NCI-H526 (cell line): ENCODE data around the gene DHTKD1.

ENCODE experiments used
- DNase-seq, 2 experiments: peaks; one replicate each; lab custom pipeline; 2025; lab: John Stamatoyannopoulos, UW

Gene DHTKD1, protein sequence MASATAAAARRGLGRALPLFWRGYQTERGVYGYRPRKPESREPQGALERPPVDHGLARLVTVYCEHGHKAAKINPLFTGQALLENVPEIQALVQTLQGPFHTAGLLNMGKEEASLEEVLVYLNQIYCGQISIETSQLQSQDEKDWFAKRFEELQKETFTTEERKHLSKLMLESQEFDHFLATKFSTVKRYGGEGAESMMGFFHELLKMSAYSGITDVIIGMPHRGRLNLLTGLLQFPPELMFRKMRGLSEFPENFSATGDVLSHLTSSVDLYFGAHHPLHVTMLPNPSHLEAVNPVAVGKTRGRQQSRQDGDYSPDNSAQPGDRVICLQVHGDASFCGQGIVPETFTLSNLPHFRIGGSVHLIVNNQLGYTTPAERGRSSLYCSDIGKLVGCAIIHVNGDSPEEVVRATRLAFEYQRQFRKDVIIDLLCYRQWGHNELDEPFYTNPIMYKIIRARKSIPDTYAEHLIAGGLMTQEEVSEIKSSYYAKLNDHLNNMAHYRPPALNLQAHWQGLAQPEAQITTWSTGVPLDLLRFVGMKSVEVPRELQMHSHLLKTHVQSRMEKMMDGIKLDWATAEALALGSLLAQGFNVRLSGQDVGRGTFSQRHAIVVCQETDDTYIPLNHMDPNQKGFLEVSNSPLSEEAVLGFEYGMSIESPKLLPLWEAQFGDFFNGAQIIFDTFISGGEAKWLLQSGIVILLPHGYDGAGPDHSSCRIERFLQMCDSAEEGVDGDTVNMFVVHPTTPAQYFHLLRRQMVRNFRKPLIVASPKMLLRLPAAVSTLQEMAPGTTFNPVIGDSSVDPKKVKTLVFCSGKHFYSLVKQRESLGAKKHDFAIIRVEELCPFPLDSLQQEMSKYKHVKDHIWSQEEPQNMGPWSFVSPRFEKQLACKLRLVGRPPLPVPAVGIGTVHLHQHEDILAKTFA

DNA sequence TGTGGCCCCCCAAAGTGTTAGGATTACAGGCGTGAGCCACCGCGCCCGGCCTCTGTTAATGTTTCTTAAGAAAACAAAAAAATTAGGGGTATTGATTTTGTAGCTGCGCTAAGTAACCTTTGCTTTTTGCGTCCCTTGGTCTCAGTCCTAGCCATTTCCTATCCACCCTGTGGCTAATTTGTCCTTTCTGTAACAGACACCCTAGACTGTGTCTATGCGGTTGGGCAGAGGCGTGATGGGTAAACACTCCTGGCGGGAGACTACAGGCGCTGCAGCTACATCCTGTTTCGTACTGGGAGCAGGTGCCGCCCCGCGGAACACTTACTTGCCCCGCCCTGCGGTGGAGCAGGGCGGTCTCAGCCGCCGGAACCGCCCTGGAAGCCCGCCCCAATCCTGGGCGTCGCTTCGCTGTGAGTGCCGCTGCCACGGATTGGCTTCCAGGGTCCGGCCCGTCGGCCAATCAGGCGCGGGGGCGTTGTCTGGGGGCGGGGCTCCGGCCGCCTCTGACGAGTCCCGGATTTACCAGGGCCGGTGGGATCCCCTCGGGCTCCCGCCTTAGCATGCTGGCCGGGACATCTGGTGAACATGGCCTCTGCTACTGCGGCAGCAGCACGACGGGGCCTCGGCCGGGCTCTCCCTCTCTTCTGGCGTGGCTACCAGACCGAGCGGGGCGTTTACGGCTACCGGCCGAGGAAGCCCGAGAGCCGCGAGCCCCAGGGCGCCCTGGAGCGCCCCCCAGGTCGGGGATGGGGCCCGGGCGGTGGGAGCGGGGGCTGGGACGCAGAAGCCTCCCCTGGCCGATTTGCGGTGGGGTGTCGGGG, at the start of gene DHTKD1:
Gene DHTKD1, plus strand, starts transcription at position 506 of the 821 bp plus-strand sequence. Its CDS starts 80 bp downstream, at position 586.
- peak; percentile 87 to 97 for DNase-seq

DNA sequence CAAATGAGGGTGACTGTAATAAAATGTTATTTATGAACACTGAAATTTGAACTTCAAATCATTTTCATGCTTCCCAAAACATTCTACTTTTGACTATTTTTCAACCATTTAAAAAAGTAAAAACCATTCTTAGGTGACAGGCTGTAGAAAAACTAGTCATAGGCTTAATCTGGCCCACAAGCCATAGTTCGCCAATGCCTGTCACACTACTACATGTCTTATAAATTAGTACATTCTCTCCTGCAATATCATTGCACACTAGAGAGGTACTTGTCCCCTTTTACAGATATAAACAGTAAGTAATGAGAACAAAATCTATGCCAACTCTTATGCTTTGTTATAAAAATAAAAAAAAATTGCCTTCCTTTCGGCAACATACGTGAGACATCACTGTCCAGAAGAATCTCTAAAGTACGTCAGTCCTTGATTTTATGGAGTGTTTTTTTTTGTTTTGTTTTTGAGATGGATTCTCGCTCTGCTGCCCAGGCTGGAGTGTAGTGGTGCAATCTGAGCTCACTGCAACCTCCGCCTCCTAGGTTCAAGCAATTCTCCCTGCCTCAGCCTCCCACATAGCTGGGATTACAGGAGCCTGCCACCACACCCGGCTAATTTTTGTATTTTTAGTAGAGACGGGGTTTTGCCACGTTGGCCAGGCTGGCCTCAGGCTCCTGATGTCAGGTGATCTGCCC, 49.3 kb upstream of the DHTKD1 start:
- DNase-seq: no peak

DNA sequence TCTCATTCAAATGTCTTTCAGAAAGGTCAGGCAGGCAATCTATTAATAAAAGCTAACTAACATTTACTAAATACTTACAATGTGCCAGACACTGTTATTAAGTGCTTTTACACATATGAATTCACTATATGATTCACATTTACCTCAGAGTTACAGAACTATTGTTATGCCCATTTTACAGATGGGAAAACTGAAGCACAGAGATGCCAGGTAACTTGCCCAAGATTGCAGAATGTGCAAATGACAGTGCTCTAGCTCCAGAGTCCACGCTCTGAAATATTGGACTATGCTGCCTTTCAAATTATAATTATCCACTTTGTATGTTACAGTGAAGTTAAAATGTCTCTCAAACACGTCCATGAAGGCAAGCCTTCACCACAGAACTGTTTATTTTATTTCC, 48.2 kb upstream of the DHTKD1 start:
- no peak for DNase-seq

DNA sequence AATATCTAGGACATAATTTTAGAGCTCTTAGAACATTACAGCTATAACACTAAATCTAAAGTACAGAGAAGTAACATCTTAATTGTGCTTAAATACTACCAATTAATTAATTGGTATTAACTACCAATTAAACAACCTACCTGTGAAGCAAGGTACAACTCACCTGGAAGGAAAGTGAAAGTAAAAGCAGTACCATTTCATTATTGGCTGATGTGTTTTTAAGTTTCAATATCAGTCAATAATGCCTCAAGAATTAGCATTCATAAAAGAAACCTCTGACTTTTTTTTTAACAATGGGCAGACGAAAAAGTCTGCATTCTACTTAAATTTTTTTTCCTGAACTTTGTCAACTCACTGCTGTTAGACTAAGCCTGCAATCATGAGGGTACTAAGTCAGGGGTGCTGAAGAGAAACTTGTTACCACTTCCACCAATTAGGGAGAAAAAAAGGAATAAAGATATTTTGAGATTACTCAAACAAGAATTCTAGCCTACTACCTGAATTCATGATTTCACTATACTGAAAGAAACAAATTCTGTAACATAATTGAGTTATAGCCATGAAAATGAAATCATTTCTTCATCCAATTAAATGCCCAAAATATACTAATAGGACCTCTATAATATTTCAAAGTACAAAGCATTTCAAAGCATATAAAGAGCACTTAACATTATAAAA, 46.0 kb upstream of the DHTKD1 start:
- DNase-seq: no peak

DNA sequence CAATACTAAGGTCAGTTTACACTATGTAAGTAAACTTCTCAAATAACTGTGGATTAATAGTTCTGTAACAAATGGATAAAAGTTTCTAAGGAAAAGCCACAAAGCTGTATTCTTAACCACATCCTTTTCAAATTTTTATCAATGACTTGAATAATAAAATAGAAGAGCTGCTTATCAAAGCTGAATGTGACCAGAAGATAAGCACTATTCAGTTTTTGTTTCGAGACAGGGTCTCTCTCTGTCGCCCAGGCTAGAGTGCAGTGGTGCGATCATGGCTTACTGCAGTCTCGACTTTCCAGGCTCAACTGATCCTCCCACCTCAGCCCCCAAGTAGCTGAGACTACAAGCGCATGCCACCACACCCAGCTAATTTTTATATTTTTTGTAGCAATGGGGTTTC, 43.2 kb upstream of the DHTKD1 start:
- DNase-seq: no peak

DNA sequence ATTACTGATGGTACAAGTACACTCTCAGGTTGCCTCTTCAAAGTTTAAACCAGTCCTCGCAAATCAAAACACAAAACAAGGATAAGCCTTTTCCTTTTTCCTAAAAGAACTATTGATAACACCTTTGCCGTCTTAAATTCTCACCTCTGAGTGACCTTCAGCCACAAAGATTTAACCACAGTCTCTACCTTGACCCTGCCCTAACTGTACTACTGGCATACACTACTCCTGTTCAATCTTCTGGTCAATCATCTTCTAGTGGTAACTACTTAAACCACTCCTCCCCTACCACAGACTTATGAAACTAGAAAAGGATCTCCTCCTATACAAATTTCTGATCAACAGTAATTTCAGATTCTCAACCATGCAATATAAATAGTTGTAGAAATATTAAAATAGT, 41.2 kb upstream of the DHTKD1 start:
- DNase-seq: no peak

DNA sequence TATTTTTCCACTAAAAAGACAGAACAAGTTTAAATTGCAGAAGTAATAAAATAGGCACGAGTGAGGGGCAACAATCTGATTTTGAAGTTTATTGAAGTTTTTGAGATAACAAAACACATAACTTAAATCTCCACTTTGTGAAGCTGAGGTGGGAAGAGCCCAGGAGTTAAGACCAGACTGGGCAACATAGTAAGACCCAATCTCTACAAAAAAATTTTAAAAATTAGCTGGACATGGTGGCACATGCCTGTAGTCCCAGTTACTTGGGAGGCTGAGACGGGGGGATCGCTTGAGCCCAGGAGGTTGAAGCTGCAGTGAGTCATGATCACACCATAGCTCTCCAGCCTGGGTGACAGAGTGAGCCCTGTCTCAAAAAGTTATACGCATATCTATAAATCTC, 37.4 kb upstream of the DHTKD1 start:
- DNase-seq: no peak

DNA sequence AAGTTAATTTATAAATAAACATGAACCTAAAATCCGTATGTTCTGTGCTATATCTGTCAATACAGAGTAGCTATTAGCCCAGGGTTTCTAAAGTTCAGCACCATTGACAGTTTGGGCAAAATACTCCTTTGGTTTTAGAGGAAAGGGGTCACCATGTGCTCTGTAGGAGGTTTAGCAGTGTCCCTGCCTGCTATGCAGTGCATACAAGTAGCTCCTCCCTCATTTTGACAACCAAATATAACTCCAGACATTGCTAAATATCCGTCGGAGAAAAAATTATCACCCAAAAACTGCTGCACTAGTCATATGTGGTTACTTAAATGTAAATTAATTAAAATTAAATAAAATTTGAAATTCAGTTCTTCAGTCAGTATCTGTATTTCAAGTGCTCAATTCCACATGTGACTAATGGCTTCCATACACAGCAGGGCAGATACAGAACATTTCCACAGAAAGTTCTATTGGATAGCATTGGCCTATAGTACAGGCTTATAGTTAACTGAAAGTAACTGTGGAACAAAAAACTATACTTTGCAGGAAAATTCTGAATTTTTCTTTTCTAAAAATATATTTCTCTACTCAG, 32.6 kb upstream of the DHTKD1 start:
- DNase-seq: no peak

DNA sequence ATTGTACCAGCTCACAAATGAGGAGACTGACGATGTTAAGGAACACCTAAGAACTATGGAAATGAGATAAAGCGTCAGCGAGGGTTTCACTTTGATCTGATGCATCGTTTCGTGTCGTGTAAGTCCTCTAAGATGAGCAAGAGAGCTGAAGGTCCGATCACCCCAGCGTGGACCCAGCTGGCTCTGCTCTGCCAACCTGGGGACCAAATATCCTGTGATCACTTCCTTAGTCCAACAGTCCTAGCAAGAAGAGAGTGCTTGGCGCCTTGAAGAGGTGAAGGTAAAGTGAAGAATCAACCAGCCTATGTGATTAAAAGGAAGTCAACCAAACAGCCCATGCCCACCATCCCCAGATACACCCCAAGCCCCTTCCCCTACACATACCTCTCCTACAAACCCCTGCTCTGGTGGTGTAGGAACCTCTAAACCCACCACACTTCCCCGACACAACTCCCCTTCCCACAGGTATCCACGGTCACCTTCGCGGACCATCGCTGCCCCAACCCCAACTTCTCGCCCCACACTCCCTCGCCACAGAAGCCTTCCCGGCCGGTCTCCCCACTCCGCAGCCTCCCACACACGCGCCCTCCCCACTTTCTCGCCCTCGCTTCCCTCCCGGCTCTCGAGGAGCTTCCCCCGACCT, 26.9 kb upstream of the DHTKD1 start:
- DNase-seq: peak in 1 of 2 experiments; percentile 7

DNA sequence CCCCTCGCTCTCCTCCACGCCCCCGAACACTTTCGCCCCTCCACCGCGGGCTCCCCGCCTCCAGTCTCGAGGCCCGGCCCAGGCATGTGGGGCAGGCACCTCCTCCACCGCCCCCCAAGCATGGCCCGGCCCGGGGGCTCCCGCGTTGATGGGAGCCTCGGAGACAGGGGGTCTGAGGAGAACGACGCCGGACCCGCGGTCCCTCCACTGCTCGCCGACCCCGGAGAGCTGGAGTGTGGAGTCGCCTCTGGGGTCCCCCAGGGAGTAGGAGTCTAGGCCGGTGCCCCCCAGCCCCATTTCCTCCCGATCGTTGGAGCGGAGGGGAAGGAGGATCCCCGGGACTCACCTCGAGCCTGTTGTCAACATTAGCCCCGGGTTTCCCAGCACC, 26.4 kb upstream of the DHTKD1 start:
- peak in 1 of 2 experiments; percentile 37 for DNase-seq

DNA sequence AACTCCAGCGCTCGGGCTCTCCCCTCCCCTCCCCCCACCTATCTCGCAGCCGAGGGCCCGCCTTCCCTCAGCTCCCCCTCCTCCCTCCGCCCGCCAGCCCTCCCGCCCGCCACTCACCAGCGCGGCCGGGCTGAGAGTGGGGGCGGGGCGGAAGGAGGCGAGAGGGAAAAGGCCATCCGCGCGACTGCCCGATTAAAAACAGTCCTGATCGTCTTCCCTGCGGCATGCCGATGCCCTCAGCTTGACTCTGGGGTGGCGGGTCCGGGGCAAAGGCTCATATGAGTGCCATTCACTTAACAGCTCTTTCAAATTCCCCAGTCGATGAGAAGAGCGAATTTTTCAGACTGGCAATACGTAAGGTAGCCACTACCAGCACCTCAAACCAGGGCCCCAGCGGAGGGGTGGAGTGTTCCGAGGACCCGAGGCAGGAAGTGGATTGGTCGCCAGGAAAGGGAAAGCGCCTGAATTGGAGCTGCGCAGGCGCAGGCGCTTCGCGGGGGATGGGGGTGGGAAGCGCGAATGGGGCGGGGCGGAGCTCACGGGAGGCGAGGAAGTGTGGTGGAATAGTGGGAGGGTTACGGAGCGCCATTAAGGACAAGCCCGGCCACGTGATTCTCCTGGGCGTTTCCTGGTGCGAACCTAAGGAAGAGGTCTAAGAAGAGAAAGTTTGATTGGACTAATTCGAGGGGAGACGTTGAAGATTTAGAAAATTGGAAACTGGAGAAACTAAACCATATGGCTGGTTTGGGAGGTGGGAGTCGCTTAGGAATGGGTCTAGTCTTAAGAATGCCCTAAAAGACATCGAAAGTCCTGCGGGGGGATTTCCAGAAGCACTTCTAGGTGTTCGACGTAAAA, 25.7 kb upstream of the DHTKD1 start, which contains the start of gene UPF2:
Gene UPF2, minus strand, starts transcription at position 13 of the 855 bp plus-strand sequence. CDS start 7,386 bp downstream, outside the sequence.
- DNase-seq: peak; percentile 95

DNA sequence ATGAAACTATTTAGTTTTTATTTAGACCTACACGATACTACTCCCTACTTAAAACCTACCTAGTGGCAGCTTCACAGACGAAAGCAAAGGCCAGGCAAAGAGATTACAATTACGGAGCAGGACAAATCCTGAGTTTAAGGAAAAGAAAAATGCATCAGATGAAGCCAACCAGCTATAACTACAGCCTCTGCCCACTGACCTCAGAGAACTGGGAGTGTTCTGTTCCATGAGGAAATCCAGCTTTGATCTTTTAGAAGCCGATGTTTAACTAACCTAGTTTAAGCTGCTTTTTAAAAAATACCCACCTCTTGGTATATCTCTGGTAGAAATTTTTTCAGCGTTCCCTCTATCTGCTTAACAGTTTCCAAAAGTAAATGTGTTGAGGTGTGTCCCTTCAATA, 23.2 kb upstream of the DHTKD1 start:
- no peak for DNase-seq

DNA sequence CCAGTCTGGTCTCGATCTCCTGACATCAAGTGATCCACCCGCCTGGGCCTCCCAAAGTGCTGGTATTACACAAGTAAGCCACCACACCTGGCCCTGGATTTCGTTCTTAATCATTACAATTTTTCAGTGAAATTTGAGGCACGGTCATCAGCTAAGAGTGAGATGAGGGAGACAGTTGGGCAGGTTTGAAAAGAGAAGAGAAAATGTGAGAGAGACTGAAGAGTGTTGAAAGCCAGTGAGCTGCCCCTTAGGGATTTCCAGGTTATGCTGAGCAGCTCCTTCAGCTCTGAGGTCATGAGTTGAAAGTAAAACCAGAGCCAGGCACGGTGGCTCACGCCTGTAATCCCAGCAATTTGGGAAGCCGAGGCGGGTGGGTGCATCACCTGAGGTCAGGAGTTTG, 20.2 kb upstream of the DHTKD1 start:
- DNase-seq: no peak

DNA sequence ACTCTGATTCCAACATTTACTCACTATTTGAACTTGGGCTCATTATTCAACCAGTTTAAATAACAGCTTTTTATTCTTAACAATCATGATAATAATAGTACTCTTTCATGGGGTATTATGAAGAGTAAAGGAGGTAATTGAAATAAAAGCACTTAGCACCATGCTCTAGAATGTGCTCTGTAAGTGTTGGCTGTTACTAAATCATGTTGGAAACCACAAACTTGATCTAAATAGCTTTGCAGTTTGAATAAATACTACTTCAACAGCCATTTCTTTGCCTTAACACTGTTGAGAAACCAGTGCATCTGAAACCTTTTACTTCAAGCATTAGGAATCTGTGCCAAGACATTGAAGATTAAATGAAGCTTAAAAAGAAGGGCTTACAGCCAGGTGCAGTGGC, 18.2 kb upstream of the DHTKD1 start:
- no peak for DNase-seq

DNA sequence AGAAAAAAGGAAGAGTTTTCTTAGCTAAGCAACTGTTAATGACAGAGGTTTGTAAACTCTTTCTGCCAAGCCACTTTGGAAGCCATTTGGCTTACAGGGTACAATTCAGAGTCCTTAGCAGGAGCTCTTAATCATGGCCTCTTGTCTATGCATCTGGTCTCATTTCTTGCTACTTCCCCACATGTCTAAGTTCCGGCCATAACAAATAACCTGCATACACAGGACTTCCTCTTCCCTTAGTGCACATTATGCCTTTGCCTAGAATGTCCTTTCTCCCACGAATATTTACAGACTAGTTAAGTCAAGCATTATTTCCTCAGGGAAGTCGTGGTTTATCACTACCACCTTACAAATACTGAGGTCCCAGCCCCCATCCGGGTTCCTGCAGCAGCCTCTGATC, 17.5 kb upstream of the DHTKD1 start:
- no peak for DNase-seq

DNA sequence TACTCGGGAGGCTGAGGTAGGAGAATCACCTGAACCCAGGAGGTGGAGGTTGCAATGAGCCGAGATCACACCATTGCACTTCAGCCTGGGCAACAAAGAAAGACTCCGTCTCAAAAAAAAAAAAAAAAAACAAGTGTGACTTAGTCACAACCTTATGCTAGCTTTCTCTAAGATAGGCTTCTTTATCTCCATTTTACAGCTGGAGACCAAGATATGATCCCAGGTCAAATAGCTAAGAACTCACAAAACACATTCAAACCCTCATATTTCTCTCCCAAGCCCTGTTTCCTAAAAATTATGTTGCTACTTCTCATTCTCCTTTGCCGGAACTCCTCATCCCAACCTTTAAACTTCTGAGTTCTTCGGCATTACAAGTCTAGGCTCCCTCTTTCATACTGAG, 13.0 kb upstream of the DHTKD1 start:
- DNase-seq: no peak

DNA sequence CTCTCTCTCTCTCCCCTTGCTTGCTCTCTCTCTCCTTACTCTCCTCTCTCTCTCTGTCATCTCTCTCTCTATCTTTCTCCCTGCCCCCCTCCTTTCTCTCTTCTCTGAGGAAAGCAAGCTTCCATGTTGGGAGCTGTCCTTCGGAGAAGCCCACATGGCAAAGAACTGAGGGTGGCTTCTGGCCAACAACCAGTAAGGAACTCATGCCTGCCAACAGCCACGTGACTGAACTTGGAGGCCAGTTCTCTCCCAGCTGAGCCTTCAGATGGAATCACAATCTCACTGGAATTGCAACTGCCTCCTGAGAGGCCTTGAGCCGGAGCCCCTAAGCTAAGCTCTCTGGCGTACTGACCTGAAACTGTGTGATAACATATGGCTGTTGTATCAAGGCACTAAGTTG, 12.0 kb upstream of the DHTKD1 start:
- no peak for DNase-seq

DNA sequence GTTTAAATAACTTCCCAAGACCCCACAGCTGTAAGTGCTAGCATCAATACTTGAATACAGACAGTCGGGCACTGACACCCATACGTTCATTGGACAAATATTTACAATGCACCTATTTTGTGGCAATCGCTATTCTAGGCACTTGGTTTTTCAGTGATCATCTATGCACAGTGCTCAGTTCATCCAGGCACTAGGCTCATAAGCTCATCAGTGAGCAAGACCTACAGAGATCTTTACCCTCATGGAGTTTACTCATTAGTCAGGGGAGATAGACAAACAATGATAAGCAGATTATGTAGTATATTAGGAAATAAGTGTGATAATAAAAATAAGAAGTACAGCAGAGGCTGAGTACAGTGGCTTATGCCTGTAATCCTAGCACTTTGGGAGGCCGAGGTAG, 7.6 kb upstream of the DHTKD1 start:
- no peak for DNase-seq
